HG03175 (cell line): ENCODE data around the gene C20orf141.
"Not testable (repeated sequence)": the region's sequence is repeated elsewhere in the genome, so short reads cannot be mapped to it uniquely, and the experiment has no call there.

Experiments used
- ATAC-seq: cut with Tn5 transposase; IDR thresholded peaks from one replicate; pipeline ENCODE4 v1.9.1; 2021; ENCODE audit warnings: mild to moderate bottlenecking, moderate library complexity; ENCODE audit not compliant: unreplicated experiment

Gene C20orf141

GRCh38 chr20:2799271-2799670, 15.5 kb upstream of the C20orf141 start:
- ATAC-seq: no peak

- peak; percentile 2 for ATAC-seq
Observed at GRCh38 chr20:2799688-2800520, 14.9 kb upstream of the C20orf141 start.

- ATAC-seq: peak; percentile 79
Observed at GRCh38 chr20:2800521-2801285, 14.1 kb upstream of the C20orf141 start, which contains the start of gene CPXM1. CPXM1 (minus strand) TSS chr20:2800627; CDS start chr20:2800572, 55 bp downstream.

- ATAC-seq: no peak
Observed at GRCh38 chr20:2801286-2801728, 13.5 kb upstream of the C20orf141 start.

- no peak for ATAC-seq
Observed at GRCh38 chr20:2804041-2804828, 10.6 kb upstream of the C20orf141 start.

- no peak for ATAC-seq
Observed at GRCh38 chr20:2804852-2805688, 9.7 kb upstream of the C20orf141 start.

GRCh38 chr20:2805689-2806350, 9.0 kb upstream of the C20orf141 start:
- no peak for ATAC-seq

GRCh38 chr20:2806351-2806701, 8.5 kb upstream of the C20orf141 start:
- no peak for ATAC-seq

GRCh38 chr20:2807019-2807418, 7.8 kb upstream of the C20orf141 start:
- ATAC-seq: no peak

GRCh38 chr20:2807929-2808328, 6.9 kb upstream of the C20orf141 start:
- not testable (repeated sequence) for ATAC-seq

GRCh38 chr20:2809690-2810089, 5.1 kb upstream of the C20orf141 start:
- ATAC-seq: no peak

- ATAC-seq: no peak
Observed at GRCh38 chr20:2812189-2812588, 2.6 kb upstream of the C20orf141 start.

- ATAC-seq: no peak
Observed at GRCh38 chr20:2814076-2814475, 711 bp upstream of the C20orf141 start.

- ATAC-seq: no peak
Observed at GRCh38 chr20:2815242-2815900, 584 bp downstream of the C20orf141 start.

GRCh38 chr20:2816030-2816582, 1.3 kb downstream of the C20orf141 start, which contains the start of gene TMEM239:
TMEM239 (plus strand) TSS chr20:2816364; CDS start chr20:2816555, 191 bp downstream.
- ATAC-seq: no peak

- no peak for ATAC-seq
Observed at GRCh38 chr20:2816583-2817340, 2.0 kb downstream of the C20orf141 start.

- no peak for ATAC-seq
Observed at GRCh38 chr20:2817341-2817726, 2.5 kb downstream of the C20orf141 start.
